Femur (tissue), 1 donor: ENCODE results near the gene ACAD9.

Experiments
- DNase-seq: peaks from one replicate; pipeline ENCODE4 v3.0.0-alpha.2; 2017

ACAD9 gene

DNA sequence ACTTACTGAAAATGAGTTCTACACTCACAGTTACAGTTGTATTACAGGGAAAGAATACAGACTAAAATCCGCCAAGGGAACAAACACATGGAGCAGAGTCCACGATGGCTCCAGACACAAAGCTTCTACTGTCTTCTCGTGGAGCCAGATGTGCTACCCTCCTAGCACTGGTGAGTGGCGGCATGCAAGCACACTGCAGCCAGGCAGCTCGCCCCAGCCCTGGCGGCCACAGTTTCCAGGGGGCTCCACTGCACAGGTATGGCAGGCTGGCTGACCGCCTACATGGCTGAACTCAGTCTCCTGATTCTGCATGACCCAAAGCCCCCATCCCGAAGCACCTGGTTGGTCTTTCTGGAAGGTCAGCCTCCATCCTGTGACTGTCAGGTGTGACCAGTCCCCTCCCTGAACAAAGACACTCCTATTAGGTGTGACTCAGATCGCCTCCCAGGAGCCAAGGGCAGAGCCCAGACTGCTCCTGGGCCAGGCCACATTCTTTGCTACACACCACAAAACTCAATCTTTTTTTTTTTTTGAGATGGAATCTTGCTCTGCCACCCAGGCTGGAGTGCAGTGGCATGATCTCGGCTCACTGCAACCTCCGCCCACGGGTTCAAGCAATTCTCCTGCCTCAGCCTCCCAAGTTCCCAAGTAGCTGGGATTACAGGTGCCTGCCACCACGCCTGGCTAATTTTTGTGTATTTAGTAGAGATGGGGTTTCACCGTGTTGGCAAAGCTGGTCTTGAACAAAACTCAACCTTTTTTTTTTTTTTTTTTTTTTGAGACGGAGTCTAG is 62.9 kb downstream of the ACAD9 start:
- DNase-seq, result no peak

DNA sequence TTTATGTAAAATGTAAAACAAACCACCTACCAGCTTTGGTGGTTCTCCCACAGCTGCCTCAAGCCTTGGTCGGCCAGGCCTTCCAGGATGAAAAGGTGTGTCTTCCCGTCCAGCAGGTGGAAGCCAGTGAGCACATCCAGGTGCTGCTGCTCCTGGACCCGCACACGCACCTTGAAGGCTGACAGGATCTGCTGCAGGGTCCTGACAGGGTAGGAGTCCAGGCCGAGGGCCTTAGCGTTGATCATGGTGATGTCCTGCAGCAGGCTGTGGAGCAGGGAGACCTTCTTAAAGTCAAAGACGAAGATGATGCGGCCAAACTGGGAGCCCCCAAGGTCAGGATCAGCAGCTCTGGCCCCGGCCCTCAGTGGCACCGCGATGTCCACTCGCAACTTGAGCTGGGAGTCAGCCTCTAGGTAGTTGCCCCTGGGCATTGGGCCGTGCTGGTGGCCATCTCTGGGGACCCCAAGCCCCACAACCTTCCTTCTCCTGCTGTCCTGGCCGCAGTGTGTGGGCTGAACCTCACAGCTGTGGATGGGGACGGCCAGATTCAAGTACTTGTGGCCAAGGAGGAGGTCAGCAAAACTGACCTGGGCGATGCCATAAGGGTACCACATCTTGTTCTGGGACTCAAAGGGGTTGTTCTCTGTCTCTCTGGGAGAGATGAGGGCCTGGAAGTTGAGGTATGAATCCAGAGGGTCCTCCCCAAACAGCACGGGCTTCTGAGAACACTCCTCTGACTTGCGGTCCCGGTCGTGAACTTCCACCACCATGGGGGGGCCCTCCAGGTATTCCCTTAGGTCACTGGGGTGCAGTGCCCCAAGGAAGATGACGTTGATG is 65.8 kb downstream of the ACAD9 start:
- DNase-seq, result no peak

DNA sequence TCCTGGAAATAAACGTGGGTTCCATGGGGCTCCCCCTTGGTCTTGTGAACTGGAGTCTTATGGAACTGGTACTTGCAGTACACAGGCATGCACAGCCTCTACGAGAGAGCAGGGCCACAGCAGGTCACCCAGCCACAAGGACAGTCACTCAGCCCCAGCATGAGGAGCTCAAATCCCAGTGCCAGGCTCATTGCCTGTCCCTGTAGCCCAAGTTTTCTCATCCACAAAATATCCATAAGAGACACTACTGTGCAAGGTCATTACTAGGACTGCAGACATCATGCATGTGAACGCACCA is 66.4 kb downstream of the ACAD9 start:
- DNase-seq, result no peak

DNA sequence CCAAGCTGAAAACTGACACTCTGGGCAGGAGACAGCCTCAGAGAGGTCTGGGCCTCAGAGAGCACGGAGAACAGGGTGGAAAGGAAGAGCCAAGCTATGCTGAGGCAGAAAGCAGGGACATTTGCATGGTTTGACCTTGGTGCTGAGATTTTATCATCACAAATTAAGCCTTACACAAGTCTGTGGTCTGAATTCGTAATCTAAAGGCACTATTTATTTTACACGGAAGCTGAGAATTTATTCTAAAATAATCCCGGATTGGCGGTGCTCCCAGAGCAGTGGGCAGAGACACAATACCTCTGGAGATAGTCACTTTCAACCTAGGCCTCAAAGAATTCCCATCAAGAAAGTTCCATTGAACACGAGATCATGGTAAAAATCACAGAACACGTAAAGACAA is 67.0 kb downstream of the ACAD9 start:
- no peak for DNase-seq

DNA sequence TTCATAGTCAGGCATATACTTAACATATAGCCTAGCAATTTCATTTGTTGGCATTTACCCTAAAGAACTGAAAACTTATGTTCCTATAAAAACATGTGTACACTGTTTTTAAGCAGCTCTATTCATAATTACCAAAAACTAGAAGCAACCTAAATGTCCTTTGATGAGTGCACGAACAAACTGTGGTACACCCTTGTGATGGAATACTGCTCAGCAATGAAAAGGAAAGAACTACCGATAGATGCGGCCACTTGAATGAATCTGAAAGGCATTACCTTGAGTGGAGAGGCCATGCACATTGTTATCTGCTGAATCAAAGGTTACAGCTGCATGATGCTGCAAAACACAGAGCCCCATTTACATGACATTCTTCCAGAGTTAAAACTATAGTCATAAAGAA is 69.7 kb downstream of the ACAD9 start:
- no peak for DNase-seq

DNA sequence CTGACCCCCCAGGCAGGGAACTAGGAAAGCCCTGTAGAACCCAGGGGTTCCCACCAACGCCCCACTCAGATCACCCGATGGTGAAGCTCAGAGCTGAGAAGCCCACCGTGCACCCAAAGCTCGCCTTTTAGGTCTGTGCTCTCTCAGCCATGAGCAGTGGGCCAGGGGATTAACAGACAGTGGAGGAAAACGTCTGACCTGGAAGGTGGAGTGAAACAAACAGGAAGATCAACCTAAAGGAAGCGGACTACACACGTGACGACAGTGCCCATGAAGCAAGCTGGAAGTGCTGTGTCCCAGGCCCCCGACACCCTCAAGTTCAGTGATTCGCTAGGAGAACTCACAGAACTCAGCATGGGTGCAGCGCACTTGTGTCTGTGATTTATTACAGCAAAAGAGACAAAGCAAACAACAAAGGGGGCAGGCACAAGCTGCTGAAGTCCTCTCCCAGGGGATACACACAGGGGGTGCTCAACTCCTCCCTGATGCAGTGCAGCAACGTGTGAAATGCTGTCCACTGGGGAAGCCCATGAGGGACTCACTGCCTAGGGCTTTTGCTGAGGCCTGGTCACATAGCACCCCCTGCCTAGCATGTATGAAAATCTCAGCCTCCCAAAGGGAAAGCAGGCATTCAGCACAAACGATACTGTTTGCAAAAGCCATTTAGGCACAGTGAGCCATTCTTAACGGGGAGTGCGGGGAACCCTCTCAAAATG is 71.0 kb downstream of the ACAD9 start:
- DNase-seq, result no peak

DNA sequence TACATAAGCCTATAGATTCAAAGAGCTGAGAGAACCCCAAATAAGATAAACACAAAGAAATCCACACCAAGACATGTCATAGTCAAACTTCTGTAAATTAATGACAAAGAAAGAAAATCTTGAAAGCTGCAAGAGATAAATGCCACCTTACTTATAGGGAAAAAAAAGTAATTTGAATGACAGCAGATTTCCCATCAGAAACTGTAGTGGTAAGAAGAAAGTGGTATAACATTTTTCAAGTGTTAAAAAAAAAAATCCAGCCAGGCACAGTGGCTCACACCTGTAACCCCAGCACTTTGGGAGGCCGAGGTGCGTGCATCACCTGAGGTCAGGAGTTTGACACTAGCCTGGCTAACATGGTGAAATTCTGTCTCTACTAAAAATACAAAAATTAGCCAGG is 77.0 kb downstream of the ACAD9 start:
- DNase-seq, result no peak
